Measurements from ENCODE around the gene GGA1.

The GGA1 gene

GRCh38 chr22:37608477-37609239 lies at the start of gene GGA1:
Gene GGA1, plus strand, starts transcription at chr22:37608834. Its CDS starts 27 bp downstream, at chr22:37608861.
- no peak for FAIRE-seq

GRCh38 chr22:37559521-37559900 lies 49.1 kb upstream of the GGA1 start:
- no peak for FAIRE-seq

GRCh38 chr22:37559901-37560607 lies 48.6 kb upstream of the GGA1 start, which contains the start of gene CDC42EP1:
Gene CDC42EP1, plus strand, starts transcription at chr22:37560480. Its CDS starts 5,870 bp downstream, at chr22:37566350.
- FAIRE-seq = no peak

GRCh38 chr22:37560608-37561211 lies 47.9 kb upstream of the GGA1 start:
- no peak for FAIRE-seq

GRCh38 chr22:37561212-37562048 lies 47.2 kb upstream of the GGA1 start:
- no peak for FAIRE-seq

- FAIRE-seq = no peak
Observed at GRCh38 chr22:37562049-37562875, 46.4 kb upstream of the GGA1 start.

- no peak for FAIRE-seq
Observed at GRCh38 chr22:37563153-37564081, 45.2 kb upstream of the GGA1 start.

GRCh38 chr22:37564111-37564711 lies 44.4 kb upstream of the GGA1 start:
- no peak for FAIRE-seq

- no peak for FAIRE-seq
Observed at GRCh38 chr22:37565830-37566229, 42.8 kb upstream of the GGA1 start.

GRCh38 chr22:37566329-37566837 lies 42.3 kb upstream of the GGA1 start:
- no peak for FAIRE-seq

GRCh38 chr22:37566903-37567798 lies 41.5 kb upstream of the GGA1 start:
- FAIRE-seq = no peak

GRCh38 chr22:37568012-37568411 lies 40.6 kb upstream of the GGA1 start:
- FAIRE-seq = no peak

GRCh38 chr22:37568448-37569008 lies 40.1 kb upstream of the GGA1 start:
- no peak for FAIRE-seq

GRCh38 chr22:37569009-37569920 lies 39.4 kb upstream of the GGA1 start:
- no peak for FAIRE-seq

GRCh38 chr22:37569921-37570660 lies 38.5 kb upstream of the GGA1 start:
- no peak for FAIRE-seq

- FAIRE-seq = no peak
Observed at GRCh38 chr22:37570661-37570976, 38.0 kb upstream of the GGA1 start.

Measured in TTC549 (cell line).